Measurements from ENCODE around the gene CNTNAP5.

Gene CNTNAP5

DNA sequence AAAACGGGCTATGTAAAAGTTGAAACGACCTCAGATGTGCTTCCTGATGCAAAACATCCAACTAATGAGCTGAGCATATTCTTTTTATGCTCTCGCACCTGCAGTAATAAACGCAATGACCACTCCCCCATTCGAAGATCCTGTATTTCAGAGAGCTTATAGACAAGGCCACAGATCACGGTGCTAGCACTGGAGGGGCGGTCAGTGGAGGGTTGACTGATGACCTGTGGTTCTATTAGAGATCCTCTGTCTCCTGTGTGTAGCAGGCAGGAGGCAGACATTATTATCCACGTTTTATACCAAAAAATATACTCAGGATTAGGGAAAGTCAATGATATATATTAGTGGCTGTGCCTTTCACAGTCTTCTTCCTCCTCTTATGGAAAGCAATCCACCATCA lies 457.0 kb downstream of the CNTNAP5 start:
- Histone ChIP-seq H2AFZ (ENCODE audit: low read length) (no peak overlapping the region), H4K20me1 (ENCODE audit: insufficient read depth, low read length, poor library complexity, severe bottlenecking) (no peaks in the 10 kb centered on the region), H3K9ac (ENCODE audit: low read depth, low read length, poor library complexity, severe bottlenecking) (no peak overlapping the region)

GRCh38 chr2:124482551-124482950 lies 457.5 kb downstream of the CNTNAP5 start:
- Histone ChIP-seq H3K4me2 (ENCODE audit: low read depth, low read length, poor library complexity, severe bottlenecking) (no peak overlapping the region), H3F3A (ENCODE audit: low read depth) (no peaks in the 10 kb centered on the region), H3K9ac (ENCODE audit: low read depth, low read length, poor library complexity, severe bottlenecking) (no peak overlapping the region), H3K4me1 (ENCODE audit: insufficient read depth, low read length, poor library complexity, severe bottlenecking) (no peaks in the 10 kb centered on the region), H3K4me3 (ENCODE audit: low read length, poor library complexity, severe bottlenecking) (no peak overlapping the region), H4K20me1 (ENCODE audit: insufficient read depth, low read length, poor library complexity, severe bottlenecking) (no peaks in the 10 kb centered on the region), H3K79me2 (ENCODE audit: insufficient read depth, low read length) (no peaks in the 10 kb centered on the region), H2AFZ (ENCODE audit: low read length) (no peak overlapping the region), H3K36me3 (ENCODE audit: insufficient read depth, low read length) (no peaks in the 10 kb centered on the region), H3K27me3 (ENCODE audit: insufficient read depth, low read length, poor library complexity, severe bottlenecking) (no peaks in the 10 kb centered on the region), H3K9me3 (ENCODE audit: insufficient read depth, low read depth, low read length) (no peaks in the 10 kb centered on the region), H3K9me2 (replicated peaks; ENCODE audit: low read depth, low read length) (no peaks in the 10 kb centered on the region)
- TF ChIP-seq EZH2phosphoT487 (IDR thresholded peaks at IDR 0.05; ENCODE audit: borderline replicate concordance) (no peak), CTCF (conservative IDR thresholded peaks at IDR 0.05; ENCODE audit: low read length) (no peak)

More for the DNA sequence above, 457.0 kb downstream of the CNTNAP5 start:
- Histone ChIP-seq H3K4me3 (ENCODE audit: low read length, poor library complexity, severe bottlenecking) (no peak overlapping the region), H3K36me3 (ENCODE audit: insufficient read depth, low read length) (no peaks in the 10 kb centered on the region), H3K9me3 (ENCODE audit: insufficient read depth, low read depth, low read length) (no peaks in the 10 kb centered on the region), H3K79me2 (ENCODE audit: insufficient read depth, low read length) (no peaks in the 10 kb centered on the region), H3F3A (ENCODE audit: low read depth) (no peaks in the 10 kb centered on the region), H3K27me3 (ENCODE audit: insufficient read depth, low read length, poor library complexity, severe bottlenecking) (no peaks in the 10 kb centered on the region), H3K4me1 (ENCODE audit: insufficient read depth, low read length, poor library complexity, severe bottlenecking) (no peaks in the 10 kb centered on the region), H3K4me2 (ENCODE audit: low read depth, low read length, poor library complexity, severe bottlenecking) (no peak overlapping the region), H3K9me2 (replicated peaks; ENCODE audit: low read depth, low read length) (no peaks in the 10 kb centered on the region)
- TF ChIP-seq CTCF (conservative IDR thresholded peaks at IDR 0.05; ENCODE audit: low read length) (no peak), EZH2phosphoT487 (IDR thresholded peaks at IDR 0.05; ENCODE audit: borderline replicate concordance) (no peak)

GRCh38 chr2:124485659-124486058 lies 460.6 kb downstream of the CNTNAP5 start:
- Histone ChIP-seq H3K9me2 (replicated peaks; ENCODE audit: low read depth, low read length) (no peaks in the 10 kb centered on the region), H3K9ac (ENCODE audit: low read depth, low read length, poor library complexity, severe bottlenecking) (no peak overlapping the region), H3K36me3 (ENCODE audit: insufficient read depth, low read length) (no peaks in the 10 kb centered on the region), H3F3A (ENCODE audit: low read depth) (no peaks in the 10 kb centered on the region), H2AFZ (ENCODE audit: low read length) (no peak overlapping the region), H3K4me1 (ENCODE audit: insufficient read depth, low read length, poor library complexity, severe bottlenecking) (no peaks in the 10 kb centered on the region), H3K4me3 (ENCODE audit: low read length, poor library complexity, severe bottlenecking) (no peak overlapping the region), H3K79me2 (ENCODE audit: insufficient read depth, low read length) (no peaks in the 10 kb centered on the region), H3K4me2 (ENCODE audit: low read depth, low read length, poor library complexity, severe bottlenecking) (no peak overlapping the region), H3K27me3 (ENCODE audit: insufficient read depth, low read length, poor library complexity, severe bottlenecking) (no peaks in the 10 kb centered on the region), H3K9me3 (ENCODE audit: insufficient read depth, low read depth, low read length) (no peaks in the 10 kb centered on the region), H4K20me1 (ENCODE audit: insufficient read depth, low read length, poor library complexity, severe bottlenecking) (no peaks in the 10 kb centered on the region)
- TF ChIP-seq EZH2phosphoT487 (IDR thresholded peaks at IDR 0.05; ENCODE audit: borderline replicate concordance) (no peak), CTCF (conservative IDR thresholded peaks at IDR 0.05; ENCODE audit: low read length) (no peak; the same call in 1 of the 2 replicates)
